Skeletal muscle satellite cell (primary cell): ENCODE measurements around the gene KCNH1.

ENCODE experiments used
- H3K27me3 ChIP-seq: 2 replicates; pipeline ENCODE4 v1.7.0; 2013; ENCODE audit warnings: low read length; ENCODE audit not compliant: control insufficient read depth, insufficient read depth
- H3K36me3 ChIP-seq: 2 replicates; pipeline ENCODE4 v1.7.0; 2013; ENCODE audit warnings: mild to moderate bottlenecking, control low read depth, low read length; ENCODE audit not compliant: insufficient read depth
- H3K4me1 ChIP-seq: 2 replicates; pipeline ENCODE4 v1.7.0; 2013; ENCODE audit warnings: low read length; ENCODE audit not compliant: control insufficient read depth, insufficient read depth
- H3K4me2 ChIP-seq: 2 replicates; pipeline ENCODE4 v1.7.0; 2013; ENCODE audit warnings: mild to moderate bottlenecking, low read length
- H3K4me3 ChIP-seq: 2 replicates; pipeline ENCODE4 v1.7.0; 2013; ENCODE audit warnings: low read length
- H3K9ac ChIP-seq: 2 replicates; pipeline ENCODE4 v1.7.0; 2013; ENCODE audit warnings: mild to moderate bottlenecking, low read depth, low read length, moderate library complexity
- H3K9me3 ChIP-seq: replicated peaks from 2 replicates; pipeline ENCODE4 v1.7.0; 2013; ENCODE audit warnings: mild to moderate bottlenecking, control low read depth, low read length

KCNH1 gene

GRCh38 chr1:210940081-210940617 is 193.8 kb downstream of the KCNH1 start:
- Histone ChIP-seq H3K27me3 (no peaks in the 10 kb centered on the region), H3K4me3 (no peak overlapping the region), H3K9ac (no peak overlapping the region), H3K4me1 (no peaks in the 10 kb centered on the region), H3K36me3 (no peaks in the 10 kb centered on the region), H3K9me3 (no peaks in the 10 kb centered on the region), H3K4me2 (no peak overlapping the region)

- H3K4me2 ChIP-seq = no peak overlapping the region
- H3K36me3 ChIP-seq = no peaks in the 10 kb centered on the region
- H3K4me1 ChIP-seq = no peaks in the 10 kb centered on the region
- H3K4me3 ChIP-seq = no peak overlapping the region
- H3K9me3 ChIP-seq = no peaks in the 10 kb centered on the region
- no peak overlapping the region for H3K9ac ChIP-seq
- H3K27me3 ChIP-seq = no peaks in the 10 kb centered on the region
These were observed 195.5 kb downstream of the KCNH1 start for GRCh38 chr1:210938416-210938925.

GRCh38 chr1:210937846-210938245 is 196.1 kb downstream of the KCNH1 start:
- Histone ChIP-seq H3K4me3 (no peak overlapping the region), H3K36me3 (no peaks in the 10 kb centered on the region), H3K27me3 (no peaks in the 10 kb centered on the region), H3K4me1 (no peaks in the 10 kb centered on the region), H3K9me3 (no peaks in the 10 kb centered on the region), H3K9ac (no peak overlapping the region), H3K4me2 (no peak overlapping the region)

GRCh38 chr1:210935905-210936304 is 198.0 kb downstream of the KCNH1 start:
- Histone ChIP-seq H3K9me3 (no peaks in the 10 kb centered on the region), H3K4me2 (no peak overlapping the region), H3K36me3 (no peaks in the 10 kb centered on the region), H3K4me1 (no peaks in the 10 kb centered on the region), H3K9ac (no peak overlapping the region), H3K27me3 (no peaks in the 10 kb centered on the region), H3K4me3 (no peak overlapping the region)

- Histone ChIP-seq H3K9ac (no peak overlapping the region), H3K4me2 (no peak overlapping the region), H3K36me3 (no peaks in the 10 kb centered on the region), H3K4me3 (no peak overlapping the region), H3K4me1 (no peaks in the 10 kb centered on the region), H3K9me3 (no peaks in the 10 kb centered on the region), H3K27me3 (no peaks in the 10 kb centered on the region)
These were observed 201.8 kb downstream of the KCNH1 start for GRCh38 chr1:210932104-210932503.

- Histone ChIP-seq H3K4me2 (no peak overlapping the region), H3K4me1 (no peaks in the 10 kb centered on the region), H3K9me3 (no peaks in the 10 kb centered on the region), H3K9ac (no peak overlapping the region), H3K27me3 (no peaks in the 10 kb centered on the region), H3K4me3 (no peak overlapping the region), H3K36me3 (no peaks in the 10 kb centered on the region)
These were observed 211.3 kb downstream of the KCNH1 start for GRCh38 chr1:210922666-210923065.

- H3K4me3 ChIP-seq = no peak overlapping the region
- no peaks in the 10 kb centered on the region for H3K9me3 ChIP-seq
- no peak overlapping the region for H3K9ac ChIP-seq
- H3K4me1 ChIP-seq = no peaks in the 10 kb centered on the region
- no peaks in the 10 kb centered on the region for H3K36me3 ChIP-seq
- no peak overlapping the region for H3K4me2 ChIP-seq
- H3K27me3 ChIP-seq = no peaks in the 10 kb centered on the region
These were observed 212.9 kb downstream of the KCNH1 start for GRCh38 chr1:210920716-210921694.

GRCh38 chr1:210920258-210920657 is 213.7 kb downstream of the KCNH1 start:
- H3K9me3 ChIP-seq = no peaks in the 10 kb centered on the region
- no peaks in the 10 kb centered on the region for H3K27me3 ChIP-seq
- no peak overlapping the region for H3K4me2 ChIP-seq
- no peak overlapping the region for H3K4me3 ChIP-seq
- no peaks in the 10 kb centered on the region for H3K4me1 ChIP-seq
- no peaks in the 10 kb centered on the region for H3K36me3 ChIP-seq
- no peak overlapping the region for H3K9ac ChIP-seq

GRCh38 chr1:210918893-210919292 is 215.1 kb downstream of the KCNH1 start:
- no peaks in the 10 kb centered on the region for H3K9me3 ChIP-seq
- H3K4me2 ChIP-seq = no peak overlapping the region
- H3K27me3 ChIP-seq = no peaks in the 10 kb centered on the region
- no peaks in the 10 kb centered on the region for H3K4me1 ChIP-seq
- H3K4me3 ChIP-seq = no peak overlapping the region
- H3K36me3 ChIP-seq = no peaks in the 10 kb centered on the region
- H3K9ac ChIP-seq = no peak overlapping the region

GRCh38 chr1:210917560-210918169 is 216.3 kb downstream of the KCNH1 start:
- H3K4me3 ChIP-seq = no peak overlapping the region

GRCh38 chr1:210916548-210916947 is 217.4 kb downstream of the KCNH1 start:
- Histone ChIP-seq H3K4me1 (no peaks in the 10 kb centered on the region), H3K9me3 (no peaks in the 10 kb centered on the region), H3K4me3 (no peak overlapping the region), H3K27me3 (no peaks in the 10 kb centered on the region), H3K36me3 (no peaks in the 10 kb centered on the region), H3K9ac (no peak overlapping the region), H3K4me2 (no peak overlapping the region)

More at GRCh38 chr1:210917560-210918169, 216.3 kb downstream of the KCNH1 start:
- no peaks in the 10 kb centered on the region for H3K27me3 ChIP-seq
- no peaks in the 10 kb centered on the region for H3K9me3 ChIP-seq
- H3K36me3 ChIP-seq = no peaks in the 10 kb centered on the region
- no peaks in the 10 kb centered on the region for H3K4me1 ChIP-seq
- no peak overlapping the region for H3K4me2 ChIP-seq
- H3K9ac ChIP-seq = no peak overlapping the region
